ENCODE results near the gene USP17L28. TPM values are rescaled to one million over a fixed set of nuclear protein-coding genes. Genes with fewer than 3 reads are reported as not detected.

USP17L28 gene
- not detected in 2 replicates for total RNA-seq

GRCh38 chr4:9348593-9348992, at the start of gene USP17L28:
Gene USP17L28 (plus strand): TSS chr4:9348893. CDS start chr4:9348893, 0 bp downstream.

GRCh38 chr4:9324865-9325264, 23.8 kb upstream of the USP17L28 start, which contains the start of gene USP17L24:
Gene USP17L24 (plus strand): TSS chr4:9325165. CDS start chr4:9325165, 0 bp downstream.

GRCh38 chr4:9329611-9330010, 19.1 kb upstream of the USP17L28 start, which contains the start of gene USP17L25:
Gene USP17L25 (plus strand): TSS chr4:9329911. CDS start chr4:9329911, 0 bp downstream.

GRCh38 chr4:9334358-9334757, 14.3 kb upstream of the USP17L28 start, which contains the start of gene USP17L26:
Gene USP17L26 (plus strand): TSS chr4:9334658. CDS start chr4:9334658, 0 bp downstream.

GRCh38 chr4:9339103-9339502, 9.6 kb upstream of the USP17L28 start, which contains the start of gene USP17L5:
Gene USP17L5 (plus strand): TSS chr4:9339403. CDS start chr4:9339403, 0 bp downstream.

GRCh38 chr4:9343848-9344247, 4.8 kb upstream of the USP17L28 start, which contains the start of gene USP17L27:
Gene USP17L27 (plus strand): TSS chr4:9344148. CDS start chr4:9344148, 0 bp downstream.

GRCh38 chr4:9353338-9353737, 4.6 kb downstream of the USP17L28 start, which contains the start of gene USP17L29:
Gene USP17L29 (plus strand): TSS chr4:9353638. CDS start chr4:9353638, 0 bp downstream.

GRCh38 chr4:9362829-9363228, 14.1 kb downstream of the USP17L28 start, which contains the start of gene USP17L30:
Gene USP17L30 (plus strand): TSS chr4:9363129. CDS start chr4:9363129, 0 bp downstream.

Other genes starting within 250 kb of the USP17L28 start
- gene FAM90A26, start 178.5 kb upstream of the USP17L28 start, total RNA-seq, result not detected in 2 replicates
- gene USP17L10, start 138.2 kb upstream of the USP17L28 start, total RNA-seq, result not detected in 2 replicates
- gene USP17L11, start 133.5 kb upstream of the USP17L28 start, total RNA-seq, result not detected in 2 replicates
- not detected in 2 replicates for gene USP17L12, start 128.7 kb upstream of the USP17L28 start, total RNA-seq
- gene USP17L13, start 124.0 kb upstream of the USP17L28 start, total RNA-seq, result not detected in 2 replicates
- gene USP17L15, start 114.5 kb upstream of the USP17L28 start, total RNA-seq, result not detected in 2 replicates
- gene USP17L17, start 105.0 kb upstream of the USP17L28 start, total RNA-seq, result not detected in 2 replicates
- not detected in 2 replicates for gene USP17L18, start 100.3 kb upstream of the USP17L28 start, total RNA-seq
- not detected in 2 replicates for gene USP17L19, start 95.5 kb upstream of the USP17L28 start, total RNA-seq
- gene USP17L20, start 90.8 kb upstream of the USP17L28 start, total RNA-seq, result not detected in 2 replicates
- not detected in 2 replicates for gene USP17L21, start 86.0 kb upstream of the USP17L28 start, total RNA-seq
- not detected in 2 replicates for gene USP17L22, start 81.3 kb upstream of the USP17L28 start, total RNA-seq
- not detected in 2 replicates for gene USP17L24, start 23.7 kb upstream of the USP17L28 start, total RNA-seq
- gene USP17L25, start 19.0 kb upstream of the USP17L28 start, total RNA-seq, result not detected in 2 replicates
- not detected in 2 replicates for gene USP17L26, start 14.2 kb upstream of the USP17L28 start, total RNA-seq
- not detected in 2 replicates for gene USP17L5, start 9.5 kb upstream of the USP17L28 start, total RNA-seq
- gene USP17L27, start 4.7 kb upstream of the USP17L28 start, total RNA-seq, result not detected in 2 replicates
- gene USP17L29, start 4.7 kb downstream of the USP17L28 start, total RNA-seq, result not detected in 2 replicates
- gene USP17L30, start 14.2 kb downstream of the USP17L28 start, total RNA-seq, result not detected in 2 replicates
- not detected in 2 replicates for gene DEFB131A, start 95.5 kb downstream of the USP17L28 start, total RNA-seq